Vagina (tissue), 2 donors: Measurements from ENCODE around the gene APOL4. TPM values are rescaled to one million over a fixed set of nuclear protein-coding genes. Genes with fewer than 3 reads are reported as not detected.
A peak's percentile ranks its signal among the peaks of the same experiment; 100 is the strongest.

Source experiments
- DNase-seq, 2 donors: peaks; one replicate each; pipeline ENCODE4 v3.0.0-alpha.2; 2017; ENCODE audit errors: extremely low spot score in 2 of 2
- H3K27ac ChIP-seq: fragments of 200-600 bp; sonication (generic); one replicate; pipeline ENCODE4 v1.5.1; 2019
- H3K27me3 ChIP-seq: fragments of 200-600 bp; sonication (generic); one replicate; pipeline ENCODE4 v1.5.1; 2019
- H3K36me3 ChIP-seq, 2 donors: fragments of 200-600 bp; sonication (generic); one replicate each; pipeline ENCODE4 v1.5.1; 2017 to 2019
- H3K4me1 ChIP-seq: fragments of 200-600 bp; sonication (generic); one replicate; pipeline ENCODE4 v1.5.1; 2019
- H3K4me3 ChIP-seq, 2 donors: fragments of 200-600 bp; sonication (generic); 1 replicate in 1 of 2; 2 replicates in 1 of 2; pipeline ENCODE4 v1.5.1; 2016 to 2019
- H3K9me3 ChIP-seq: fragments of 200-600 bp; sonication (generic); one replicate; pipeline ENCODE4 v1.5.1; 2019
- CTCF ChIP-seq, 3 experiments: fragments of 450-650 bp in 2 of 3; fragments of 200-600 bp in 1 of 3; sonication (generic) in 1 of 3; IDR thresholded peaks; one replicate each; pipeline ENCODE4 v1.5.1; 2017 to 2019; ENCODE audit warnings: antibody characterized with exemption in 3 of 3, mild to moderate bottlenecking in 2 of 3, moderate library complexity in 2 of 3
- POLR2A ChIP-seq, 2 donors: fragments of 450-650 bp; IDR thresholded peaks; one replicate each; pipeline ENCODE4 v1.6.1; 2017; ENCODE audit warnings: antibody characterized with exemption in 2 of 2, mild to moderate bottlenecking in 2 of 2, moderate library complexity in 2 of 2
- POLR2AphosphoS5 ChIP-seq, 2 donors: sonication (generic); formaldehyde crosslinking; IDR thresholded peaks; one replicate each; pipeline ENCODE4 v1.9.0; 2017; ENCODE audit warnings: antibody characterized with exemption in 2 of 2, mild to moderate bottlenecking in 2 of 2, low read depth in 1 of 2; ENCODE audit not compliant: insufficient read depth in 1 of 2
- intact Hi-C: fragments of 100-400 bp; cut with DNase I; formaldehyde crosslinking; loops from one replicate; pipeline ENCODE4 v1.15.1; 2023
- total RNA-seq: library from RNA; depleted of rRNA; stranded (reverse); fragments of >200 nt; gene quantifications from one replicate; pipeline ENCODE4 v1.2.3, GENCODE V29; 2016

Gene APOL4
- total RNA-seq, 1 donor from 2014 or later = 4.2 TPM

- Histone ChIP-seq H3K27ac (peak overlapping the region; percentile 46), H3K4me1 (peaks cover 72% of the 10 kb centered on the region), H3K4me3 (no peak overlapping the region), H3K36me3 (peaks cover 0 to 29% of the 10 kb centered on the region in 2 donors), H3K27me3 (no peaks in the 10 kb centered on the region), H3K9me3 (no peaks in the 10 kb centered on the region)
- TF ChIP-seq POLR2AphosphoS5 (IDR thresholded peaks at IDR 0.05; ENCODE audit: insufficient read depth in 1 of 2, low read depth in 1 of 2) = peak in 1 of 2 donors; percentile 73
- TF ChIP-seq CTCF (IDR thresholded peaks at IDR 0.05) = no peak
- TF ChIP-seq POLR2A (IDR thresholded peaks at IDR 0.05) = no peak
- intact Hi-C loops = no loop called here
- no peak for DNase-seq
These were observed 50.5 kb downstream of the APOL4 start for GRCh38 chr22:36151006-36151595.

GRCh38 chr22:36149441-36149840 lies 52.2 kb downstream of the APOL4 start:
- no peak overlapping the region for H3K27ac ChIP-seq
- H3K36me3 ChIP-seq = peaks cover 0 to 29% of the 10 kb centered on the region in 2 donors
- TF ChIP-seq CTCF (IDR thresholded peaks at IDR 0.05) (no peak), POLR2AphosphoS5 (IDR thresholded peaks at IDR 0.05; ENCODE audit: insufficient read depth in 1 of 2, low read depth in 1 of 2) (no peak), POLR2A (IDR thresholded peaks at IDR 0.05) (no peak)
- intact Hi-C loops = loop anchor here (10.0 kb wide), 1 partner anchor 335 kb away; the partner anchor contains the start of gene TXN2
- no peaks in the 10 kb centered on the region for H3K27me3 ChIP-seq
- no peaks in the 10 kb centered on the region for H3K9me3 ChIP-seq
- no peak overlapping the region for H3K4me3 ChIP-seq
- H3K4me1 ChIP-seq = peaks cover 62% of the 10 kb centered on the region
- DNase-seq = no peak

- TF ChIP-seq CTCF (IDR thresholded peaks at IDR 0.05) (no peak), POLR2AphosphoS5 (IDR thresholded peaks at IDR 0.05; ENCODE audit: insufficient read depth in 1 of 2, low read depth in 1 of 2) (no peak), POLR2A (IDR thresholded peaks at IDR 0.05) (no peak)
- intact Hi-C loops = loop anchor here (10.0 kb wide), 1 partner anchor 336 kb away; the partner anchor contains the start of gene TXN2
- Histone ChIP-seq H3K27me3 (no peaks in the 10 kb centered on the region), H3K27ac (no peak overlapping the region), H3K4me1 (peaks cover 52% of the 10 kb centered on the region), H3K4me3 (no peak overlapping the region), H3K9me3 (no peaks in the 10 kb centered on the region), H3K36me3 (peaks cover 0 to 35% of the 10 kb centered on the region in 2 donors)
- DNase-seq = no peak
These were observed 53.2 kb downstream of the APOL4 start for GRCh38 chr22:36148411-36148810.

DNA sequence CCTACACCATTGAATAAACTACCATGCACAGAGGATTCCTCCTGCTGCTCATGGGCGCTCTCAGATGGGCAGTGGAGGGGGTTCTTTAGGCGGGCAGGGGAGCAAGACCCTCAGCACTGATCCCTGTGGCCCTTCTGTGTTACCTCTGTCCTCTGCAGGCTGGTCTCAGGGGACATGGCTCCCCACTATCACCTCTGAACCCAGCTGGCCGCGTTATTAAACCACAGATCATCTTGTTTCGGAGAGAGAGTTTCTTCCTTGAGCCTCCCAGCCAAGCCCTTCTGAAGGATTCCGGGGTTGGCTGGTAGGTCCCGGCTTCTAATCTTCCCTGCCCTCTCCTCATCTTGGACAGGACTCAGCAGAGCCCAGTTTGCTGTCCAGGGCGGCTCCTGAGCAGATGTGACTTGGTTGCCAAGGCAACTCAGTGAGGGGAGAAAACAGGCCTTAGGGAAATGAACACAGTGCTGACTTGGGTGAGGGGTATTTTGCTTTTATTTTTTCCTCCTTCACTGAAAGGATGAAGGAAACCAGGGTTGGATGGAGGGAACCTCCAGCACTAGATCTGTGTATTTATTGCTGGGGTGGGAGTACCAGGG lies 54.3 kb downstream of the APOL4 start:
- intact Hi-C loops = loop anchor here (10.0 kb wide), 1 partner anchor 338 kb away; the partner anchor contains the start of gene TXN2
- Histone ChIP-seq H3K36me3 (peaks cover 0 to 37% of the 10 kb centered on the region in 2 donors), H3K27ac (no peak overlapping the region), H3K9me3 (no peaks in the 10 kb centered on the region), H3K4me1 (peaks cover 51% of the 10 kb centered on the region), H3K4me3 (no peak overlapping the region), H3K27me3 (no peaks in the 10 kb centered on the region)
- DNase-seq = no peak
- TF ChIP-seq CTCF (IDR thresholded peaks at IDR 0.05) (no peak), POLR2A (IDR thresholded peaks at IDR 0.05) (no peak), POLR2AphosphoS5 (IDR thresholded peaks at IDR 0.05; ENCODE audit: insufficient read depth in 1 of 2, low read depth in 1 of 2) (no peak)

- peaks cover 0 to 44% of the 10 kb centered on the region in 2 donors for H3K36me3 ChIP-seq
These were observed 55.7 kb downstream of the APOL4 start for GRCh38 chr22:36145881-36146280.

More at GRCh38 chr22:36145881-36146280, 55.7 kb downstream of the APOL4 start:
- DNase-seq = no peak
- Histone ChIP-seq H3K4me1 (peaks cover 39% of the 10 kb centered on the region), H3K27me3 (no peaks in the 10 kb centered on the region), H3K27ac (no peak overlapping the region), H3K9me3 (no peaks in the 10 kb centered on the region), H3K4me3 (no peak overlapping the region)
- intact Hi-C loops = loop anchor here (10.0 kb wide), 1 partner anchor 339 kb away; the partner anchor contains the start of gene TXN2
- TF ChIP-seq POLR2A (IDR thresholded peaks at IDR 0.05) = no peak
- TF ChIP-seq CTCF (IDR thresholded peaks at IDR 0.05) = no peak
- no peak for TF ChIP-seq POLR2AphosphoS5 (IDR thresholded peaks at IDR 0.05; ENCODE audit: insufficient read depth in 1 of 2, low read depth in 1 of 2)
